H1 (cell line): Measurements from ENCODE around the gene MTNR1B. TPM values are rescaled to one million over a fixed set of nuclear protein-coding genes. Genes with fewer than 3 reads are reported as not detected.

Source experiments
- CTCF ChIA-PET: fragments of 300-600 bp; sonication (Branson Sonifier 250); formaldehyde crosslinking; loops from one replicate; lab custom pipeline; 2021; ENCODE audit not compliant: partially characterized antibody; lab: Charles Lee
- POLR2A ChIA-PET: fragments of 300-600 bp; sonication (Branson Sonifier 250); formaldehyde crosslinking; loops from one replicate; lab custom pipeline; 2021; ENCODE audit warnings: inconsistent platforms; ENCODE audit not compliant: partially characterized antibody; lab: Charles Lee
- DNase-seq, 2 experiments: peaks; one replicate each; pipeline versions ENCODE4 v3.0.0 to v3.0.0-alpha.2; 2010 to 2022; ENCODE audit warnings: low spot score in 2 of 2, low read depth in 1 of 2, mixed read lengths in 1 of 2
- FAIRE-seq: peaks from 2 replicates; lab custom pipeline; 2011; peaks lifted over from hg19 to GRCh38; lab: Jason Lieb, UNC
- H2AFZ ChIP-seq: 2 replicates; pipeline ENCODE4 v1.8.1; 2012; ENCODE audit warnings: low read length, inconsistent platforms
- H2AK5ac ChIP-seq: 2 replicates; pipeline ENCODE4 v1.6.1; 2013; ENCODE audit warnings: low read depth, low read length
- H2BK120ac ChIP-seq: replicated peaks from 2 replicates; pipeline ENCODE3; 2013; ENCODE audit warnings: low read depth, low read length, inconsistent platforms
- H2BK12ac ChIP-seq: 2 replicates; pipeline ENCODE4 v1.6.1; 2013; ENCODE audit warnings: low read depth, low read length
- H2BK15ac ChIP-seq: 2 replicates; pipeline ENCODE4 v1.6.1; 2013; ENCODE audit warnings: low read length
- H2BK20ac ChIP-seq: 2 replicates; pipeline ENCODE4 v1.6.1; 2013; ENCODE audit warnings: low read length
- H2BK5ac ChIP-seq: 2 replicates; pipeline ENCODE4 v1.6.1; 2013; ENCODE audit warnings: low read depth, low read length
- H3K14ac ChIP-seq: 2 replicates; pipeline ENCODE4 v1.6.1; 2013; ENCODE audit warnings: inconsistent platforms; ENCODE audit not compliant: insufficient read length
- H3K18ac ChIP-seq: 2 replicates; pipeline ENCODE4 v1.6.1; 2013; ENCODE audit warnings: low read length; ENCODE audit errors: extremely low read depth
- H3K23ac ChIP-seq: 2 replicates; pipeline ENCODE4 v1.6.1; 2013; ENCODE audit warnings: inconsistent platforms; ENCODE audit not compliant: insufficient read length
- H3K23me2 ChIP-seq: 2 replicates; pipeline ENCODE4 v1.6.1; 2013; ENCODE audit warnings: low read depth, low read length
- H3K27ac ChIP-seq: 2 replicates; pipeline ENCODE4 v1.6.1; 2011; ENCODE audit warnings: low read depth, low read length, inconsistent platforms
- H3K27me3 ChIP-seq, 4 experiments: replicated peaks in 1 of 4; 1 replicate in 1 of 4; 2 replicates in 3 of 4; pipeline versions ENCODE4 v1.6.1 to v1.8.1; 2011 to 2013; ENCODE audit warnings: low read length in 3 of 4, mild to moderate bottlenecking in 3 of 4, inconsistent platforms in 2 of 4, mixed read lengths in 2 of 4, moderate library complexity in 1 of 4; ENCODE audit not compliant: control insufficient read depth in 3 of 4, insufficient read depth in 3 of 4; ENCODE audit errors: extremely low read depth in 1 of 4
- H3K36me3 ChIP-seq, 4 experiments: 2 replicates each; pipeline versions ENCODE4 v1.6.1 to v1.8.1; 2011 to 2013; ENCODE audit warnings: mild to moderate bottlenecking in 4 of 4, low read length in 3 of 4, moderate library complexity in 2 of 4, control low read depth in 1 of 4, inconsistent platforms in 1 of 4; ENCODE audit not compliant: insufficient read depth in 4 of 4, control insufficient read depth in 2 of 4
- H3K4ac ChIP-seq: replicated peaks from 2 replicates; pipeline ENCODE3; 2013; ENCODE audit warnings: low read length, low read depth, mixed read lengths, inconsistent platforms; ENCODE audit not compliant: insufficient read length
- H3K4me1 ChIP-seq, 4 experiments: replicated peaks in 1 of 4; 1 replicate in 1 of 4; 2 replicates in 3 of 4; pipeline versions ENCODE4 v1.6.1 to v1.8.1; 2011 to 2013; ENCODE audit warnings: low read length in 3 of 4, inconsistent platforms in 2 of 4, mixed read lengths in 1 of 4; ENCODE audit not compliant: insufficient read depth in 4 of 4, control insufficient read depth in 3 of 4
- H3K4me2 ChIP-seq, 2 experiments: 2 replicates each; pipeline versions ENCODE4 v1.6.1 to v1.8.1; 2011 to 2013; ENCODE audit warnings: low read depth in 2 of 2, low read length in 2 of 2, control low read depth in 1 of 2, inconsistent platforms in 1 of 2, mild to moderate bottlenecking in 1 of 2; ENCODE audit not compliant: insufficient read depth in 1 of 2
- H3K4me3 ChIP-seq, 4 experiments: fragments of 200-600, 300-600 bp in 1 of 4; sonication (generic), shearing (Covaris generic), sonication (Bioruptor Twin) in 1 of 4; 2 replicates each; pipeline versions ENCODE4 v1.5.1 to v1.8.1; 2011 to 2016; ENCODE audit warnings: low read length in 4 of 4, low read depth in 3 of 4, control low read depth in 2 of 4, inconsistent platforms in 2 of 4, mild to moderate bottlenecking in 2 of 4, mixed read lengths in 1 of 4, moderate library complexity in 1 of 4; ENCODE audit not compliant: insufficient read depth in 2 of 4; ENCODE audit errors: extremely low read depth in 1 of 4
- H3K56ac ChIP-seq: replicated peaks from 2 replicates; pipeline ENCODE3; 2013; ENCODE audit warnings: low read depth, mild to moderate bottlenecking, mixed read lengths, low read length, inconsistent platforms; ENCODE audit not compliant: insufficient read length
- H3K79me1 ChIP-seq: 2 replicates; pipeline ENCODE4 v1.6.1; 2013; ENCODE audit warnings: low read depth, low read length, control low read depth
- H3K79me2 ChIP-seq, 2 experiments: 2 replicates each; pipeline versions ENCODE4 v1.6.1 to v1.8.1; 2012 to 2013; ENCODE audit warnings: low read length in 2 of 2, mild to moderate bottlenecking in 2 of 2, inconsistent platforms in 1 of 2; ENCODE audit not compliant: insufficient read depth in 2 of 2, control insufficient read depth in 1 of 2
- H3K9ac ChIP-seq, 4 experiments: replicated peaks in 1 of 4; 1 replicate in 1 of 4; 2 replicates in 3 of 4; pipeline versions ENCODE4 v1.6.1 to v1.8.1; 2011 to 2013; ENCODE audit warnings: low read depth in 3 of 4, low read length in 3 of 4, control low read depth in 2 of 4, mild to moderate bottlenecking in 2 of 4, moderate library complexity in 2 of 4, inconsistent platforms in 1 of 4; ENCODE audit errors: extremely low read depth in 1 of 4
- H3K9me3 ChIP-seq, 2 experiments: 2 replicates each; pipeline versions ENCODE4 v1.6.1 to v1.8.1; 2012 to 2013; ENCODE audit warnings: mild to moderate bottlenecking in 2 of 2, moderate library complexity in 2 of 2, control low read depth in 1 of 2, inconsistent platforms in 1 of 2, low read depth in 1 of 2, low read length in 1 of 2, mixed read lengths in 1 of 2; ENCODE audit not compliant: insufficient read depth in 2 of 2
- H4K20me1 ChIP-seq, 2 experiments: replicated peaks in 1 of 2; 2 replicates each; pipeline versions ENCODE3 to v1.8.1; 2011 to 2013; ENCODE audit warnings: inconsistent platforms in 2 of 2, low read length in 2 of 2, mild to moderate bottlenecking in 1 of 2; ENCODE audit not compliant: insufficient read depth in 2 of 2, control insufficient read depth in 1 of 2
- H4K5ac ChIP-seq: 2 replicates; pipeline ENCODE4 v1.6.1; 2013; ENCODE audit warnings: low read length, low read depth, mixed read lengths, inconsistent platforms; ENCODE audit not compliant: insufficient read length
- H4K8ac ChIP-seq: 2 replicates; pipeline ENCODE4 v1.8.0; 2013; ENCODE audit warnings: mild to moderate bottlenecking, moderate library complexity, low read length, inconsistent platforms; ENCODE audit not compliant: insufficient read depth; ENCODE audit errors: extremely low read depth
- H4K91ac ChIP-seq: replicated peaks from 2 replicates; pipeline ENCODE3; 2013; ENCODE audit warnings: low read length, mixed read lengths, inconsistent platforms; ENCODE audit not compliant: insufficient read length
- FOSL1 ChIP-seq: IDR thresholded peaks from 2 replicates; pipeline ENCODE4 v1.6.1; 2011; ENCODE audit warnings: mild to moderate bottlenecking, low read depth, low read length, moderate library complexity; ENCODE audit not compliant: insufficient read depth
- WGBS, 2 experiments: shearing (Covaris generic) in 1 of 2; methylation state at CpG; one replicate each; pipeline versions ENCODE4 v1.1.6 to v1.1.7; 2013 to 2015; ENCODE audit warnings: low lambda C conversion rate in 2 of 2, mixed read lengths in 2 of 2, inconsistent platforms in 1 of 2, low coverage in 1 of 2, missing lambda C conversion rate in 1 of 2; ENCODE audit not compliant: insufficient replicate concordance in 2 of 2, insufficient coverage in 1 of 2, insufficient read length in 1 of 2; ENCODE audit errors: extremely low coverage in 1 of 2, missing lambda C conversion rate in 1 of 2; 5-methylcytosine and 5-hydroxymethylcytosine counted together
- polyA plus RNA-seq, 7 experiments: library from polyadenylated mRNA; depleted of rRNA in 3 of 7; stranded (reverse) in 5 of 7; unstranded in 2 of 7; fragments of >200 nt in 5 of 7; fragments of 200-250 nt in 2 of 7; gene quantifications; 1 replicate in 5 of 7; 2 replicates in 1 of 7; 4 replicates in 1 of 7; pipeline versions ENCODE4 v1.2.1 to v1.2.3, GENCODE V29; 2011 to 2013; ENCODE audit warnings: missing spikeins in 2 of 7, mixed read lengths in 2 of 7
- total RNA-seq: library from RNA; stranded (reverse); fragmentation: NEBNext Ultra II Directional; extraction: Animal tissue kit (Norgen Biotek cat#: 25700); gene quantifications from 2 replicates; pipeline ENCODE4 v1.2.1, GENCODE V29; 2021

MTNR1B gene
- total and polyA plus RNA-seq, 2 of the 8 experiments (the other 6 are each of a cell fraction or from before 2014, with no cell fraction given), result 0.08 TPM; not detected in 1

GRCh38 chr11:93002380-93002779, 32.9 kb downstream of the MTNR1B start:
- no peaks in the 10 kb centered on the region for H3K79me2 ChIP-seq
- no peak overlapping the region for H2AK5ac ChIP-seq
- no peak overlapping the region for H3K4ac ChIP-seq
- H4K91ac ChIP-seq, result no peak overlapping the region
- H2BK12ac ChIP-seq, result no peak overlapping the region
- H4K20me1 ChIP-seq, result no peaks in the 10 kb centered on the region
- no peak for FAIRE-seq
- 89% methylated on average over 3 of the region's 3 CpGs; no CpG with 5 or more reads in 1 of the 2 experiments for WGBS, 2 experiments
- no peak overlapping the region for H3K27ac ChIP-seq
- H2BK5ac ChIP-seq, result no peak overlapping the region
- no peak overlapping the region for H3K18ac ChIP-seq
- no peak for DNase-seq
- CTCF ChIA-PET, result interaction anchor here (0.7 to 1.6 kb wide), 4 partner anchors 17 to 61 kb away, joined by 3 to 4 read pairs (median 4); no protein-coding TSS in a partner anchor
- H2BK15ac ChIP-seq, result no peak overlapping the region
- H2AFZ ChIP-seq, result no peak overlapping the region
- no peaks in the 10 kb centered on the region for H3K27me3 ChIP-seq
- TF ChIP-seq FOSL1, result no peak
- TF ChIP-seq, all 59 proteins: peak for 0
- no peaks in the 10 kb centered on the region for H3K23me2 ChIP-seq
- no peak overlapping the region for H3K23ac ChIP-seq
- no peak overlapping the region for H3K4me3 ChIP-seq
- no peak overlapping the region for H3K14ac ChIP-seq
- POLR2A ChIA-PET, result no interaction called here
- H3K79me1 ChIP-seq, result no peaks in the 10 kb centered on the region
- no peak overlapping the region for H2BK120ac ChIP-seq
- H3K56ac ChIP-seq, result no peak overlapping the region
- no peak overlapping the region for H2BK20ac ChIP-seq
- H4K5ac ChIP-seq, result no peak overlapping the region
- H3K9me3 ChIP-seq, result no peaks in the 10 kb centered on the region; a peak in 1 of 4 replicates
- no peak overlapping the region for H3K4me2 ChIP-seq
- no peaks in the 10 kb centered on the region for H3K4me1 ChIP-seq
- no peaks in the 10 kb centered on the region for H3K36me3 ChIP-seq
- no peak overlapping the region for H4K8ac ChIP-seq
- H3K9ac ChIP-seq, result no peak overlapping the region
